C4-2B (cell line): ENCODE measurements around the gene GPHN.

Experiments
- ZFX ChIP-seq: fragments of 450-650 bp; IDR thresholded peaks from 2 replicates; pipeline ENCODE4 v1.6.1; 2017
- TF ChIP-seq, protein P1 (sequence below): fragments of 450-650 bp; conservative IDR thresholded peaks from 2 replicates; pipeline ENCODE4 v1.5.1; 2017; ENCODE audit warnings: mild to moderate bottlenecking

DNA sequence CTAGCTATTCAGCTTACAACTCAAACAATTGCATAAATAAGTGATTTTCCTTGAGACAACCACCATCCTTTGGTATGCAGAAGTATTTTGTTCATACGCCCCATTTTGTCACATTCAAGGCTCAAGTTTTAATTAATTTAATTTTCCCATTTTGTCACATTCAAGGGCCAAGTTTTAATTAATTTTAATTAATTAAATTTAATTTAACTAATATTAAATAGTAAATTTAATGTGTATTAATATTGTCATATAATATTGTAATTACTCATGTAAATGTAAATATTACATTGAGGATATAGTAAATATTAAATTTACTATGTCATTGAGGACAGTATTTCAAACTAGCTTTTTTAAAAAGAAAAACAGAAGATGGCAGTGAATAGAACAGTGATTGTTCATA is 464.5 kb downstream of the GPHN start:
- TF ChIP-seq, protein P1, sequence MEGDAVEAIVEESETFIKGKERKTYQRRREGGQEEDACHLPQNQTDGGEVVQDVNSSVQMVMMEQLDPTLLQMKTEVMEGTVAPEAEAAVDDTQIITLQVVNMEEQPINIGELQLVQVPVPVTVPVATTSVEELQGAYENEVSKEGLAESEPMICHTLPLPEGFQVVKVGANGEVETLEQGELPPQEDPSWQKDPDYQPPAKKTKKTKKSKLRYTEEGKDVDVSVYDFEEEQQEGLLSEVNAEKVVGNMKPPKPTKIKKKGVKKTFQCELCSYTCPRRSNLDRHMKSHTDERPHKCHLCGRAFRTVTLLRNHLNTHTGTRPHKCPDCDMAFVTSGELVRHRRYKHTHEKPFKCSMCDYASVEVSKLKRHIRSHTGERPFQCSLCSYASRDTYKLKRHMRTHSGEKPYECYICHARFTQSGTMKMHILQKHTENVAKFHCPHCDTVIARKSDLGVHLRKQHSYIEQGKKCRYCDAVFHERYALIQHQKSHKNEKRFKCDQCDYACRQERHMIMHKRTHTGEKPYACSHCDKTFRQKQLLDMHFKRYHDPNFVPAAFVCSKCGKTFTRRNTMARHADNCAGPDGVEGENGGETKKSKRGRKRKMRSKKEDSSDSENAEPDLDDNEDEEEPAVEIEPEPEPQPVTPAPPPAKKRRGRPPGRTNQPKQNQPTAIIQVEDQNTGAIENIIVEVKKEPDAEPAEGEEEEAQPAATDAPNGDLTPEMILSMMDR: no peak
- TF ChIP-seq ZFX: no peak
